Measurements from ENCODE around the gene YBEY. TPM values are rescaled to one million over a fixed set of nuclear protein-coding genes. Genes with fewer than 3 reads are reported as not detected.
A peak's percentile ranks its signal among the peaks of the same experiment; 100 is the strongest.
"Not testable (repeated sequence)": the region's sequence is repeated elsewhere in the genome, so short reads cannot be mapped to it uniquely, and the experiment has no call there.

The YBEY gene
- total RNA-seq (ENCODE audit: unreplicated experiment), result 7.0 TPM
- long read RNA-seq, partial matches to known transcripts, result 1 of 5 reads
- long read RNA-seq, other reads (novel, unspliced or antisense), result 2 of 5 reads

GRCh38 chr21:46285761-46286647 lies at the start of gene YBEY:
TSS of gene YBEY (plus strand) at chr21:46286342. CDS start at chr21:46286914, 572 bp downstream.
- DNase-seq (ENCODE audit: low spot score), result peak; percentile 89
- no peak for TF ChIP-seq CTCF (IDR thresholded peaks at IDR 0.05; ENCODE audit: unreplicated experiment)
- H3K4me1 Mint-ChIP-seq (ENCODE audit: unreplicated experiment), result peaks cover 36% of the 10 kb centered on the region
- H3K4me3 Mint-ChIP-seq (ENCODE audit: unreplicated experiment), result peak within 1 kb of the TSS; percentile 93
- peaks cover 13% of the 10 kb centered on the region for H3K27me3 Mint-ChIP-seq (ENCODE audit: unreplicated experiment)
- H3K36me3 Mint-ChIP-seq (ENCODE audit: low read depth, unreplicated experiment), result peaks cover 23% of the 10 kb centered on the region
- H3K27ac Mint-ChIP-seq (ENCODE audit: unreplicated experiment), result peak within 1 kb of the TSS; percentile 99
- no peaks in the 10 kb centered on the region for H3K9me3 Mint-ChIP-seq (ENCODE audit: unreplicated experiment)

- Mint-ChIP-seq H3K27me3 (ENCODE audit: unreplicated experiment) (no peaks in the 10 kb centered on the region), H3K27ac (ENCODE audit: unreplicated experiment) (no peak overlapping the region), H3K4me3 (ENCODE audit: unreplicated experiment) (no peak overlapping the region), H3K36me3 (ENCODE audit: low read depth, unreplicated experiment) (peaks cover 43% of the 10 kb centered on the region), H3K4me1 (ENCODE audit: unreplicated experiment) (no peaks in the 10 kb centered on the region), H3K9me3 (ENCODE audit: unreplicated experiment) (no peaks in the 10 kb centered on the region)
- DNase-seq (ENCODE audit: low spot score), result no peak
- no peak for TF ChIP-seq CTCF (IDR thresholded peaks at IDR 0.05; ENCODE audit: unreplicated experiment)
Observed at GRCh38 chr21:46237474-46237873, 48.7 kb upstream of the YBEY start.

- Mint-ChIP-seq H3K36me3 (ENCODE audit: low read depth, unreplicated experiment) (peaks cover 33% of the 10 kb centered on the region), H3K4me1 (ENCODE audit: unreplicated experiment) (no peaks in the 10 kb centered on the region), H3K9me3 (ENCODE audit: unreplicated experiment) (no peaks in the 10 kb centered on the region), H3K4me3 (ENCODE audit: unreplicated experiment) (peak overlapping the region; percentile 40), H3K27ac (ENCODE audit: unreplicated experiment) (no peak overlapping the region), H3K27me3 (ENCODE audit: unreplicated experiment) (no peaks in the 10 kb centered on the region)
- no peak for DNase-seq (ENCODE audit: low spot score)
- TF ChIP-seq CTCF (IDR thresholded peaks at IDR 0.05; ENCODE audit: unreplicated experiment), result no peak
Observed at GRCh38 chr21:46239817-46240325, 46.3 kb upstream of the YBEY start.

GRCh38 chr21:46241577-46241976 lies 44.6 kb upstream of the YBEY start:
- not testable (repeated sequence) for H3K27me3 Mint-ChIP-seq (ENCODE audit: unreplicated experiment)

GRCh38 chr21:46243325-46243724 lies 42.8 kb upstream of the YBEY start:
- H3K27me3 Mint-ChIP-seq (ENCODE audit: unreplicated experiment), result peaks cover 4% of the 10 kb centered on the region

More at GRCh38 chr21:46241577-46241976, 44.6 kb upstream of the YBEY start:
- not testable (repeated sequence) for H3K4me3 Mint-ChIP-seq (ENCODE audit: unreplicated experiment); H3K4me1 Mint-ChIP-seq (ENCODE audit: unreplicated experiment); H3K27ac Mint-ChIP-seq (ENCODE audit: unreplicated experiment); H3K9me3 Mint-ChIP-seq (ENCODE audit: unreplicated experiment); DNase-seq (ENCODE audit: low spot score)
- H3K36me3 Mint-ChIP-seq (ENCODE audit: low read depth, unreplicated experiment), result peaks cover 40% of the 10 kb centered on the region

More at GRCh38 chr21:46243325-46243724, 42.8 kb upstream of the YBEY start:
- no peak for TF ChIP-seq CTCF (IDR thresholded peaks at IDR 0.05; ENCODE audit: unreplicated experiment)
- Mint-ChIP-seq H3K4me3 (ENCODE audit: unreplicated experiment) (no peak overlapping the region), H3K9me3 (ENCODE audit: unreplicated experiment) (no peaks in the 10 kb centered on the region), H3K4me1 (ENCODE audit: unreplicated experiment) (no peaks in the 10 kb centered on the region), H3K27ac (ENCODE audit: unreplicated experiment) (no peak overlapping the region), H3K36me3 (ENCODE audit: low read depth, unreplicated experiment) (peaks cover 46% of the 10 kb centered on the region)
- no peak for DNase-seq (ENCODE audit: low spot score)
